NCI-H2171 (cell line): ENCODE results near the gene PTTG1.

ENCODE experiments used
- DNase-seq: peaks from one replicate; lab custom pipeline; 2025; lab: John Stamatoyannopoulos, UW

PTTG1 gene

GRCh38 chr5:160472482-160472881 is 50.8 kb downstream of the PTTG1 start:
- DNase-seq: no peak

- DNase-seq: no peak
Measured at GRCh38 chr5:160473681-160474080, 52.0 kb downstream of the PTTG1 start.

- DNase-seq: no peak
Measured at GRCh38 chr5:160474084-160474483, 52.4 kb downstream of the PTTG1 start.

GRCh38 chr5:160475864-160476438 is 54.3 kb downstream of the PTTG1 start:
- no peak for DNase-seq

GRCh38 chr5:160477266-160477970 is 55.8 kb downstream of the PTTG1 start:
- no peak for DNase-seq

GRCh38 chr5:160478163-160478562 is 56.5 kb downstream of the PTTG1 start:
- DNase-seq: no peak
